Measurements from ENCODE around the gene ARHGEF38.
A peak's percentile ranks its signal among the peaks of the same experiment; 100 is the strongest.

ARHGEF38 gene

GRCh38 chr4:105622269-105622668, 69.8 kb downstream of the ARHGEF38 start:
- DNase-seq (ENCODE audit: insufficient read length, low spot score) (no peak), FAIRE-seq (peak; percentile 20)
- TF ChIP-seq PAX5 (IDR thresholded peaks at IDR 0.05; ENCODE audit: insufficient read depth, low read length, severe bottlenecking): no peak

GRCh38 chr4:105623099-105623498, 70.7 kb downstream of the ARHGEF38 start:
- no peak for FAIRE-seq
- TF ChIP-seq TAF1 (IDR thresholded peaks at IDR 0.05; ENCODE audit: low read depth, low read length) (no peak), POLR2A (IDR thresholded peaks at IDR 0.05; ENCODE audit: low read depth, low read length) (no peak), POLR2AphosphoS5 (IDR thresholded peaks at IDR 0.05; ENCODE audit: low read depth, low read length) (no peak)
- no peak for DNase-seq (ENCODE audit: insufficient read length, low spot score)

- TF ChIP-seq POLR2AphosphoS5 (IDR thresholded peaks at IDR 0.05; ENCODE audit: low read depth, low read length) (no peak), TAF1 (IDR thresholded peaks at IDR 0.05; ENCODE audit: low read depth, low read length) (no peak), SPI1 (IDR thresholded peaks at IDR 0.05; ENCODE audit: low read depth, low read length) (peak; percentile 91)
These were observed 72.1 kb downstream of the ARHGEF38 start for GRCh38 chr4:105624530-105624929.

GRCh38 chr4:105625214-105625613, 72.8 kb downstream of the ARHGEF38 start:
- no peak for FAIRE-seq
- DNase-seq (ENCODE audit: insufficient read length, low spot score): no peak
- TF ChIP-seq TAF1 (IDR thresholded peaks at IDR 0.05; ENCODE audit: low read depth, low read length) (no peak), POU2F2 (IDR thresholded peaks at IDR 0.05; ENCODE audit: low read depth, low read length) (no peak), SPI1 (IDR thresholded peaks at IDR 0.05; ENCODE audit: low read depth, low read length) (no peak), PAX5 (IDR thresholded peaks at IDR 0.05; ENCODE audit: insufficient read depth, low read length, severe bottlenecking) (no peak), POLR2A (IDR thresholded peaks at IDR 0.05; ENCODE audit: low read depth, low read length) (no peak), POLR2AphosphoS5 (IDR thresholded peaks at IDR 0.05; ENCODE audit: low read depth, low read length) (no peak)

More at GRCh38 chr4:105624530-105624929, 72.1 kb downstream of the ARHGEF38 start:
- FAIRE-seq (peak; percentile 89), DNase-seq (ENCODE audit: insufficient read length, low spot score) (no peak)

GRCh38 chr4:105626846-105627245, 74.4 kb downstream of the ARHGEF38 start:
- no peak for TF ChIP-seq POLR2AphosphoS5 (IDR thresholded peaks at IDR 0.05; ENCODE audit: low read depth, low read length)
- TF ChIP-seq TAF1 (IDR thresholded peaks at IDR 0.05; ENCODE audit: low read depth, low read length): no peak
- TF ChIP-seq POLR2A (IDR thresholded peaks at IDR 0.05; ENCODE audit: low read depth, low read length): no peak
- no peak for TF ChIP-seq POU2F2 (IDR thresholded peaks at IDR 0.05; ENCODE audit: low read depth, low read length)
- no peak for TF ChIP-seq PAX5 (IDR thresholded peaks at IDR 0.05; ENCODE audit: insufficient read depth, low read length, severe bottlenecking)
- TF ChIP-seq SPI1 (IDR thresholded peaks at IDR 0.05; ENCODE audit: low read depth, low read length): no peak

GRCh38 chr4:105627620-105628019, 75.2 kb downstream of the ARHGEF38 start:
- peak; percentile 9 for FAIRE-seq
- DNase-seq (ENCODE audit: insufficient read length, low spot score): no peak
- TF ChIP-seq POLR2AphosphoS5 (IDR thresholded peaks at IDR 0.05; ENCODE audit: low read depth, low read length) (no peak), SPI1 (IDR thresholded peaks at IDR 0.05; ENCODE audit: low read depth, low read length) (no peak), TAF1 (IDR thresholded peaks at IDR 0.05; ENCODE audit: low read depth, low read length) (no peak), POU2F2 (IDR thresholded peaks at IDR 0.05; ENCODE audit: low read depth, low read length) (no peak), POLR2A (IDR thresholded peaks at IDR 0.05; ENCODE audit: low read depth, low read length) (no peak), PAX5 (IDR thresholded peaks at IDR 0.05; ENCODE audit: insufficient read depth, low read length, severe bottlenecking) (no peak)

More at GRCh38 chr4:105626846-105627245, 74.4 kb downstream of the ARHGEF38 start:
- FAIRE-seq (no peak), DNase-seq (ENCODE audit: insufficient read length, low spot score) (no peak)

GRCh38 chr4:105630670-105631655, 78.5 kb downstream of the ARHGEF38 start:
- DNase-seq (ENCODE audit: insufficient read length, low spot score): no peak
- no peak for TF ChIP-seq SPI1 (IDR thresholded peaks at IDR 0.05; ENCODE audit: low read depth, low read length)
- TF ChIP-seq POLR2A (IDR thresholded peaks at IDR 0.05; ENCODE audit: low read depth, low read length): no peak
- no peak for TF ChIP-seq POU2F2 (IDR thresholded peaks at IDR 0.05; ENCODE audit: low read depth, low read length)
- TF ChIP-seq TAF1 (IDR thresholded peaks at IDR 0.05; ENCODE audit: low read depth, low read length): no peak
- TF ChIP-seq POLR2AphosphoS5 (IDR thresholded peaks at IDR 0.05; ENCODE audit: low read depth, low read length): no peak
- TF ChIP-seq PAX5 (IDR thresholded peaks at IDR 0.05; ENCODE audit: insufficient read depth, low read length, severe bottlenecking): no peak
- FAIRE-seq: peak; percentile 58

- DNase-seq (ENCODE audit: insufficient read length, low spot score) (no peak), FAIRE-seq (no peak)
- TF ChIP-seq TAF1 (IDR thresholded peaks at IDR 0.05; ENCODE audit: low read depth, low read length): no peak
- TF ChIP-seq PAX5 (IDR thresholded peaks at IDR 0.05; ENCODE audit: insufficient read depth, low read length, severe bottlenecking): no peak
- no peak for TF ChIP-seq POLR2AphosphoS5 (IDR thresholded peaks at IDR 0.05; ENCODE audit: low read depth, low read length)
- no peak for TF ChIP-seq SPI1 (IDR thresholded peaks at IDR 0.05; ENCODE audit: low read depth, low read length)
- no peak for TF ChIP-seq POU2F2 (IDR thresholded peaks at IDR 0.05; ENCODE audit: low read depth, low read length)
- TF ChIP-seq POLR2A (IDR thresholded peaks at IDR 0.05; ENCODE audit: low read depth, low read length): no peak
These were observed 79.5 kb downstream of the ARHGEF38 start for GRCh38 chr4:105631818-105632400.

GRCh38 chr4:105632599-105632998, 80.2 kb downstream of the ARHGEF38 start:
- TF ChIP-seq SPI1 (IDR thresholded peaks at IDR 0.05; ENCODE audit: low read depth, low read length): no peak
- FAIRE-seq: no peak

GRCh38 chr4:105633241-105633640, 80.8 kb downstream of the ARHGEF38 start:
- TF ChIP-seq SPI1 (IDR thresholded peaks at IDR 0.05; ENCODE audit: low read depth, low read length) (no peak), PAX5 (IDR thresholded peaks at IDR 0.05; ENCODE audit: insufficient read depth, low read length, severe bottlenecking) (no peak), TAF1 (IDR thresholded peaks at IDR 0.05; ENCODE audit: low read depth, low read length) (no peak), POLR2A (IDR thresholded peaks at IDR 0.05; ENCODE audit: low read depth, low read length) (no peak), POLR2AphosphoS5 (IDR thresholded peaks at IDR 0.05; ENCODE audit: low read depth, low read length) (no peak), POU2F2 (IDR thresholded peaks at IDR 0.05; ENCODE audit: low read depth, low read length) (no peak)
- FAIRE-seq (peak; percentile 48), DNase-seq (ENCODE audit: insufficient read length, low spot score) (no peak)

More at GRCh38 chr4:105632599-105632998, 80.2 kb downstream of the ARHGEF38 start:
- no peak for DNase-seq (ENCODE audit: insufficient read length, low spot score)

All from GM12891 (cell line).